Measurements from ENCODE around the gene CHMP4B. TPM values are rescaled to one million over a fixed set of nuclear protein-coding genes. Genes with fewer than 3 reads are reported as not detected.
A peak's percentile ranks its signal among the peaks of the same experiment; 100 is the strongest.
"Not testable (repeated sequence)": the region's sequence is repeated elsewhere in the genome, so short reads cannot be mapped to it uniquely, and the experiment has no call there.

Gene CHMP4B
- total and polyA plus RNA-seq, 2 donors (not counting 1 experiment from before 2014, with no cell fraction given), result 62.3 to 83.9 TPM

DNA sequence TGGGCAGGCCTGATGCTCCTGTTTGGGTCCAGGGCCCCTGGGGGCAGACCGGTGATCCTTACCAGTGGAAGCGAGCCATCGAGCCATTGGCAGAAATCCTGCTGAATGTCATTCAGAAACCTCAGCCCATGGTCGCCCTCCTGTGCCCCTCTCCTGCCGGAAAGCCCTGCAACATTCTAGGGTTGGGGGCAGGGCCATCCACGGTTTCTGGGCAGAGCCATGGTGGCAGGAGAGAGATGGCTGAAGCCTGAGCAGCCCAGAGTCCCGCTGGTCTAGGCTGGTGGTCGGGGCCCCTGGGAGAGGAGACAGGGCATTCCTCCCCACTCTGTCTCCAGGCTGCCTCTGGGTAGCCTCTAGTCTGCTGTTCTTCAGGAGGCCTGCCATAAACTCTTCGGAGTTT lies 19.6 kb upstream of the CHMP4B start:
- Histone ChIP-seq H3K79me2 (ENCODE audit: control insufficient read depth, insufficient read depth, low read length) (no peaks in the 10 kb centered on the region), H3K4me3 (ENCODE audit: control extremely low read depth in 1 of 5, extremely low read depth in 1 of 5, insufficient read depth in 1 of 5, low read depth in 2 of 5, low read length in 4 of 5) (no peak overlapping the region), H3K27ac (ENCODE audit: low read length in 2 of 2) (no peak overlapping the region), H3K36me3 (replicated peaks in 1 of 2; ENCODE audit: control extremely low read depth in 1 of 2, control insufficient read depth in 1 of 2, extremely low read depth in 1 of 2, insufficient read depth in 2 of 2, low read length in 1 of 2) (peaks cover 0 to 3% of the 10 kb centered on the region in 2 experiments), H4K20me1 (ENCODE audit: control insufficient read depth, insufficient read depth, low read length, poor library complexity, severe bottlenecking) (no peaks in the 10 kb centered on the region), H3K27me3 (replicated peaks in 1 of 4; ENCODE audit: control extremely low read depth in 1 of 4, control insufficient read depth in 3 of 4, insufficient read depth in 4 of 4, low read length in 3 of 4) (no peaks in the 10 kb centered on the region), H3K4me1 (ENCODE audit: control insufficient read depth in 2 of 2, insufficient read depth in 2 of 2, low read length in 2 of 2) (peaks cover 10 to 16% of the 10 kb centered on the region in 2 donors), H3K9me3 (ENCODE audit: control extremely low read depth in 1 of 3, control insufficient read depth in 2 of 3, insufficient read depth in 1 of 3, low read length in 2 of 3) (no peaks in the 10 kb centered on the region), H2AFZ (ENCODE audit: insufficient read depth, low read depth, low read length, poor library complexity, severe bottlenecking) (no peak overlapping the region), H3K9ac (ENCODE audit: low read length) (no peak overlapping the region), H3K4me2 (replicated peaks; ENCODE audit: low read depth, low read length, poor library complexity, severe bottlenecking) (no peak overlapping the region)
- ChIA-PET CTCF (interaction anchor here (0.6 to 4.3 kb wide), 18 partner anchors 9 to 336 kb away, joined by 3 to 25 read pairs (median 6); partner anchors contain the start of gene CHMP4B), POLR2A (interaction anchor here (1.0 kb wide), 1 partner anchor 59 kb away, joined by 3 read pairs; the partner anchor contains the start of gene ZNF341)
- intact Hi-C loops (cut with micrococcal nuclease), result no loop called here
- WGBS (ENCODE audit: insufficient coverage), result 98% methylated on average over 9 of the region's 9 CpGs
- Mint-ChIP-seq H3K9me3 (ENCODE audit: insufficient read depth) (no peaks in the 10 kb centered on the region), H3K27ac (no peak overlapping the region), H3K4me1 (peaks cover 20% of the 10 kb centered on the region), H3K27me3 (no peaks in the 10 kb centered on the region), H3K4me3 (no peak overlapping the region)
- no peak for TF ChIP-seq EZH2 (IDR thresholded peaks at IDR 0.05; ENCODE audit: borderline replicate concordance, insufficient read depth, low read depth, low read length, poor library complexity, severe bottlenecking)
- TF ChIP-seq, protein P1, sequence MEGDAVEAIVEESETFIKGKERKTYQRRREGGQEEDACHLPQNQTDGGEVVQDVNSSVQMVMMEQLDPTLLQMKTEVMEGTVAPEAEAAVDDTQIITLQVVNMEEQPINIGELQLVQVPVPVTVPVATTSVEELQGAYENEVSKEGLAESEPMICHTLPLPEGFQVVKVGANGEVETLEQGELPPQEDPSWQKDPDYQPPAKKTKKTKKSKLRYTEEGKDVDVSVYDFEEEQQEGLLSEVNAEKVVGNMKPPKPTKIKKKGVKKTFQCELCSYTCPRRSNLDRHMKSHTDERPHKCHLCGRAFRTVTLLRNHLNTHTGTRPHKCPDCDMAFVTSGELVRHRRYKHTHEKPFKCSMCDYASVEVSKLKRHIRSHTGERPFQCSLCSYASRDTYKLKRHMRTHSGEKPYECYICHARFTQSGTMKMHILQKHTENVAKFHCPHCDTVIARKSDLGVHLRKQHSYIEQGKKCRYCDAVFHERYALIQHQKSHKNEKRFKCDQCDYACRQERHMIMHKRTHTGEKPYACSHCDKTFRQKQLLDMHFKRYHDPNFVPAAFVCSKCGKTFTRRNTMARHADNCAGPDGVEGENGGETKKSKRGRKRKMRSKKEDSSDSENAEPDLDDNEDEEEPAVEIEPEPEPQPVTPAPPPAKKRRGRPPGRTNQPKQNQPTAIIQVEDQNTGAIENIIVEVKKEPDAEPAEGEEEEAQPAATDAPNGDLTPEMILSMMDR (IDR thresholded peaks at IDR 0.05), result no peak
- DNase-seq (no peak), ATAC-seq (ENCODE audit: low read depth) (no peak)

DNA sequence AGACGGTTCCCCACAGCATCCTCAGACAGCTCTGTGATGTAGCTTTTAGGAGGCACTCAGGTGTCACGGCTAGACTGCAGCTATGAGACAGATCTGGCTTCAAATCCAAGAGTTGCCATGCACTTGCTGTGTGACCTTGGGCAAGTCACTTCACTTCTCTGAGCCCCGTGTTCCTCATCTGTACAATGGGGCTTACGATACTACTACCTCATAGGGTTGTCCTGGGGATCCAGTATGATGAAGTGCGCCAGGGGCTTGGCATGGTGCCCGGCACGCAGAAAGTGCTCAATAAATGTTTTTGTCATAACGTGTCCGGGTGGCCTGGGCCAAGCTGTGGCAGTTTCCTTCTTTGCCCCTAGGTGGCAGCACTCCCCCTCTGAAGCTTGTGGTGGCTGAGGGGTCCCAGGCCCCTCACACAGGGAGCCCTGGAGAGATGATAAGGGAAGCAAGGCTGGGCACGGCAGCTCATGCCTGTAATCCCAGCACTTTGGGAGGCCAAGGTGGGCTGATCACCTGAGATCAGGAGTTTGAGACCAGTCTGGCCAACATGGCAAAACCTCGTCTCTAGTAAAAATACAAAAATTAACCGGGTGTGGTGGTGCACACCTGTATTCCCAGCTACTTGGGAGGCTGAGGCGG lies 19.1 kb upstream of the CHMP4B start:
- intact Hi-C loops (cut with micrococcal nuclease), result loop anchor here (1.0 to 2.0 kb wide), 2 partner anchors 13 to 278 kb away; no protein-coding TSS in a partner anchor
- no peaks in the 10 kb centered on the region for H3K27me3 ChIP-seq (replicated peaks in 1 of 4; ENCODE audit: control extremely low read depth in 1 of 4, control insufficient read depth in 3 of 4, insufficient read depth in 4 of 4, low read length in 3 of 4)
- peak; percentile 64 for DNase-seq
- no peak overlapping the region for H3K9ac ChIP-seq (ENCODE audit: low read length)
- H3K4me3 ChIP-seq (ENCODE audit: control extremely low read depth in 1 of 5, extremely low read depth in 1 of 5, insufficient read depth in 1 of 5, low read depth in 2 of 5, low read length in 4 of 5), result no peak overlapping the region
- H3K4me3 Mint-ChIP-seq, result no peak overlapping the region
- H3K4me1 Mint-ChIP-seq, result peaks cover 18% of the 10 kb centered on the region
- ChIA-PET CTCF (interaction anchor here (0.6 to 4.3 kb wide), 21 partner anchors 9 to 335 kb away, joined by 3 to 25 read pairs (median 4); partner anchors contain the start of gene CHMP4B), POLR2A (interaction anchor here (0.5 to 1.0 kb wide), 2 partner anchors 60 to 71 kb away, joined by 3 to 9 read pairs; partner anchors contain the start of gene ZNF341)
- WGBS (ENCODE audit: insufficient coverage), result 88% methylated on average over 13 of the region's 13 CpGs
- no peak overlapping the region for H3K27ac Mint-ChIP-seq
- no peaks in the 10 kb centered on the region for H3K79me2 ChIP-seq (ENCODE audit: control insufficient read depth, insufficient read depth, low read length)
- H3K4me1 ChIP-seq (ENCODE audit: control insufficient read depth in 2 of 2, insufficient read depth in 2 of 2, low read length in 2 of 2), result peaks cover 6 to 11% of the 10 kb centered on the region in 2 donors
- no peak overlapping the region for H2AFZ ChIP-seq (ENCODE audit: insufficient read depth, low read depth, low read length, poor library complexity, severe bottlenecking)
- H3K4me2 ChIP-seq (replicated peaks; ENCODE audit: low read depth, low read length, poor library complexity, severe bottlenecking), result no peak overlapping the region
- ATAC-seq (ENCODE audit: low read depth), result peak; percentile 57
- H3K9me3 ChIP-seq (ENCODE audit: control extremely low read depth in 1 of 3, control insufficient read depth in 2 of 3, insufficient read depth in 1 of 3, low read length in 2 of 3), result no peaks in the 10 kb centered on the region
- no peak for TF ChIP-seq EZH2 (IDR thresholded peaks at IDR 0.05; ENCODE audit: borderline replicate concordance, insufficient read depth, low read depth, low read length, poor library complexity, severe bottlenecking)
- TF ChIP-seq, protein P1 (IDR thresholded peaks at IDR 0.05), result peak; percentile 82
- H4K20me1 ChIP-seq (ENCODE audit: control insufficient read depth, insufficient read depth, low read length, poor library complexity, severe bottlenecking), result no peaks in the 10 kb centered on the region
- H3K27ac ChIP-seq (ENCODE audit: low read length in 2 of 2), result no peak overlapping the region
- peaks cover 0 to 3% of the 10 kb centered on the region in 2 experiments for H3K36me3 ChIP-seq (replicated peaks in 1 of 2; ENCODE audit: control extremely low read depth in 1 of 2, control insufficient read depth in 1 of 2, extremely low read depth in 1 of 2, insufficient read depth in 2 of 2, low read length in 1 of 2)
- no peaks in the 10 kb centered on the region for H3K27me3 Mint-ChIP-seq
- H3K9me3 Mint-ChIP-seq (ENCODE audit: insufficient read depth), result no peaks in the 10 kb centered on the region

DNA sequence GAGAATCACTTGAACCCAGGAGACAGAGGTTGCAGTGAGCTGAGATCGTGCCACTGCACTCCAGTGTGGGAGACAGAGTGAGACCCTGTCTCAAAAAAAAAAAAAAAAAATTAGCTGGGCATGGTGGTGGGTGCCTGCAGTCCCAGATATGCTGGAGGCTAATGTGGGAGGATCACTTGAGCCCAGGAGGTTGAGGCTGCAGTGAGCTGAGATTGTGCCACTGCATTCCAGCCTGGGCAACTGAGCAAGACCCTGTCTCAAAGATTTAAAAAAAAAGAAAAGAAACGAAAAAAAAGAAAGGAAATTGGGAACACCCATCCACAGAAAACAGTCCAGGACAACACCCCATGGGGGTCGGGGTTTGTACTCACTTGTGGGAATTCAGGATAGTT lies 18.6 kb upstream of the CHMP4B start:
- not testable (repeated sequence) for H3K27me3 Mint-ChIP-seq; H3K79me2 ChIP-seq (ENCODE audit: control insufficient read depth, insufficient read depth, low read length); H3K4me2 ChIP-seq (replicated peaks; ENCODE audit: low read depth, low read length, poor library complexity, severe bottlenecking); H3K27me3 ChIP-seq (replicated peaks in 1 of 4; ENCODE audit: control extremely low read depth in 1 of 4, control insufficient read depth in 3 of 4, insufficient read depth in 4 of 4, low read length in 3 of 4); H3K4me3 Mint-ChIP-seq; H3K4me3 ChIP-seq (ENCODE audit: control extremely low read depth in 1 of 5, extremely low read depth in 1 of 5, insufficient read depth in 1 of 5, low read depth in 2 of 5, low read length in 4 of 5); ATAC-seq (ENCODE audit: low read depth); H3K27ac Mint-ChIP-seq; H4K20me1 ChIP-seq (ENCODE audit: control insufficient read depth, insufficient read depth, low read length, poor library complexity, severe bottlenecking); H3K9me3 ChIP-seq (ENCODE audit: control extremely low read depth in 1 of 3, control insufficient read depth in 2 of 3, insufficient read depth in 1 of 3, low read length in 2 of 3); DNase-seq; H3K27ac ChIP-seq (ENCODE audit: low read length in 2 of 2); H3K9ac ChIP-seq (ENCODE audit: low read length); H3K9me3 Mint-ChIP-seq (ENCODE audit: insufficient read depth); H2AFZ ChIP-seq (ENCODE audit: insufficient read depth, low read depth, low read length, poor library complexity, severe bottlenecking); H3K36me3 ChIP-seq (replicated peaks in 1 of 2; ENCODE audit: control extremely low read depth in 1 of 2, control insufficient read depth in 1 of 2, extremely low read depth in 1 of 2, insufficient read depth in 2 of 2, low read length in 1 of 2); H3K4me1 ChIP-seq (ENCODE audit: control insufficient read depth in 2 of 2, insufficient read depth in 2 of 2, low read length in 2 of 2)
- peaks cover 13% of the 10 kb centered on the region for H3K4me1 Mint-ChIP-seq
- ChIA-PET POLR2A (interaction anchor here (0.5 kb wide), 1 partner anchor 72 kb away, joined by 9 read pairs; no protein-coding TSS in a partner anchor), CTCF (interaction anchor here (0.7 to 4.3 kb wide), 18 partner anchors 9 to 335 kb away, joined by 3 to 25 read pairs (median 6); partner anchors contain the start of gene CHMP4B)
- 100% methylated on average over 1 of the region's 3 CpGs for WGBS (ENCODE audit: insufficient coverage)
- intact Hi-C loops (cut with micrococcal nuclease), result loop anchor here (1.0 to 2.0 kb wide), 2 partner anchors 14 to 278 kb away; no protein-coding TSS in a partner anchor

Measured in B cell (primary cell).